ENCODE data around the gene PACS2.

DNA sequence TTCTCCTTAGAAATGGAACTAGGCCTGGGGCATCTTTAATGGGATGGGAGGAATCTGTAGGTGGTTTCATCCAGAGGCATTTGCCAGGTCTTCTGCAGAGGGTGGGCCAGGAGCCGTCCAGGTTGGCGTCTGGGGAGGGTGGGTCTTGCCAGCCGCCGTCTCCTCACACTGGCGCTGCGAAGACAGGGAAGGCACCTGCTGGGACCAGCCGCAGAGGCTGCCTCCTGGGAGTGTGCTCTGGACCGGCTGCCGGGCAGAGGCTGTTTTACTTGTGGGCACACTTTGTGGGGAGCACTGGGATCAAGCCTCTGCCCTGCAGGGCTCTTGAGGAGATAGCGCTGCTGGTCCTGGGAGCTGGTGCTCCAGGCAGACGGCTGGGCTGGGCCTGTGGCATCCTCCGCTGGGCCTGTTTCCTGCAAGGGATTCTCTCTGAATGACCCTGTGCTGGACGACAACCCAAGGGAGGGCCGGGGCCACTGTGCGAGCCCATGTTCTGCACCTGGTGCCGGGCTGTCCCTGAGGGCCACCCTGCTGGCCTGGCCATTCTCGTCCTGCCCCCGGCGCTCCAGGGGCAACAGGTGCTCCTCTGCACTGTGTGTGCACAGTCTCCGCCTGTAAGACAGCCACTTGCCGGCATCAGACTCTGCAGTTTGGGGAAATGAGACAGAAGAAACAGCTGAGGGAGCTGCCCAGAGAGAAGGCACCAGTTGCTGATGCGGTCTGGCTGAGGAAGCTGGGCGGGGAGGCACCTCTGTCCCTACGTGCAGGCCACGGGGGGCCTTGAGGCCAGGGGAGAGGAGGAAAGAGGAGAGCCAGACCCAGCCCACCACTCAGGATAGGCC is 73.8 kb downstream of the PACS2 start:
- TF ChIP-seq, protein P1, sequence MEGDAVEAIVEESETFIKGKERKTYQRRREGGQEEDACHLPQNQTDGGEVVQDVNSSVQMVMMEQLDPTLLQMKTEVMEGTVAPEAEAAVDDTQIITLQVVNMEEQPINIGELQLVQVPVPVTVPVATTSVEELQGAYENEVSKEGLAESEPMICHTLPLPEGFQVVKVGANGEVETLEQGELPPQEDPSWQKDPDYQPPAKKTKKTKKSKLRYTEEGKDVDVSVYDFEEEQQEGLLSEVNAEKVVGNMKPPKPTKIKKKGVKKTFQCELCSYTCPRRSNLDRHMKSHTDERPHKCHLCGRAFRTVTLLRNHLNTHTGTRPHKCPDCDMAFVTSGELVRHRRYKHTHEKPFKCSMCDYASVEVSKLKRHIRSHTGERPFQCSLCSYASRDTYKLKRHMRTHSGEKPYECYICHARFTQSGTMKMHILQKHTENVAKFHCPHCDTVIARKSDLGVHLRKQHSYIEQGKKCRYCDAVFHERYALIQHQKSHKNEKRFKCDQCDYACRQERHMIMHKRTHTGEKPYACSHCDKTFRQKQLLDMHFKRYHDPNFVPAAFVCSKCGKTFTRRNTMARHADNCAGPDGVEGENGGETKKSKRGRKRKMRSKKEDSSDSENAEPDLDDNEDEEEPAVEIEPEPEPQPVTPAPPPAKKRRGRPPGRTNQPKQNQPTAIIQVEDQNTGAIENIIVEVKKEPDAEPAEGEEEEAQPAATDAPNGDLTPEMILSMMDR (IDR thresholded peaks at IDR 0.05) = no peak
- no peak for TF ChIP-seq EZH2 (IDR thresholded peaks at IDR 0.05; ENCODE audit: borderline replicate concordance, insufficient read depth, low read depth, low read length, poor library complexity, severe bottlenecking)
